C4-2B (cell line): Measurements from ENCODE around the gene ADH4.

ENCODE experiments used
- CTCF ChIP-seq: fragments of 450-650 bp; conservative IDR thresholded peaks from 2 replicates; pipeline ENCODE4 v1.5.1; 2017; ENCODE audit warnings: mild to moderate bottlenecking
- ZFX ChIP-seq: fragments of 450-650 bp; IDR thresholded peaks from 2 replicates; pipeline ENCODE4 v1.6.1; 2017

- no peak for TF ChIP-seq CTCF
- TF ChIP-seq ZFX, result no peak
These were observed 61.9 kb downstream of the ADH4 start for GRCh38 chr4:99082192-99082591.
